NCI-H510A treated with DMSO at 0.1 percent for 48 hours (cell line): ENCODE data around the gene CHID1.

ENCODE experiments used
- DNase-seq: peaks from one replicate; lab custom pipeline; 2025; lab: John Stamatoyannopoulos, UW

CHID1 gene

GRCh38 chr11:910044-910588 lies 494 bp downstream of the CHID1 start:
- no peak for DNase-seq

- DNase-seq = no peak
Observed at GRCh38 chr11:909406-909805, 1.2 kb downstream of the CHID1 start.

GRCh38 chr11:908273-908672 lies 2.3 kb downstream of the CHID1 start:
- no peak for DNase-seq

GRCh38 chr11:907668-908067 lies 2.9 kb downstream of the CHID1 start:
- no peak for DNase-seq

GRCh38 chr11:905952-906351 lies 4.7 kb downstream of the CHID1 start:
- no peak for DNase-seq

- DNase-seq = no peak
Observed at GRCh38 chr11:904380-904779, 6.2 kb downstream of the CHID1 start.

- DNase-seq = no peak
Observed at GRCh38 chr11:901452-902061, 9.1 kb downstream of the CHID1 start.

GRCh38 chr11:900545-900944 lies 10.1 kb downstream of the CHID1 start:
- DNase-seq = no peak

GRCh38 chr11:899724-900123 lies 10.9 kb downstream of the CHID1 start:
- DNase-seq = no peak

- DNase-seq = no peak
Observed at GRCh38 chr11:898540-899190, 11.9 kb downstream of the CHID1 start.

GRCh38 chr11:898143-898511 lies 12.5 kb downstream of the CHID1 start:
- DNase-seq = no peak

- DNase-seq = no peak
Observed at GRCh38 chr11:897253-898142, 13.1 kb downstream of the CHID1 start.

GRCh38 chr11:895331-896110 lies 15.1 kb downstream of the CHID1 start:
- no peak for DNase-seq

GRCh38 chr11:894575-895201 lies 15.9 kb downstream of the CHID1 start:
- no peak for DNase-seq

GRCh38 chr11:893008-893654 lies 17.5 kb downstream of the CHID1 start:
- DNase-seq = no peak

- DNase-seq = no peak
Observed at GRCh38 chr11:890794-891540, 19.6 kb downstream of the CHID1 start.

GRCh38 chr11:889687-890475 lies 20.7 kb downstream of the CHID1 start:
- no peak for DNase-seq

GRCh38 chr11:889257-889656 lies 21.4 kb downstream of the CHID1 start:
- no peak for DNase-seq
